A673 (cell line): ENCODE results near the gene APOO. TPM values are rescaled to one million over a fixed set of nuclear protein-coding genes. Genes with fewer than 3 reads are reported as not detected.
"Not testable (repeated sequence)": the region's sequence is repeated elsewhere in the genome, so short reads cannot be mapped to it uniquely, and the experiment has no call there.

Source experiments
- BruUV-seq: library from RNA; stranded (reverse); fragments of 400-500 nt; replicated peaks from 2 replicates; lab custom pipeline; 2021; lab: Mats Ljungman, UMichigan
- CTCF ChIA-PET: fragments of 300-600 bp; sonication (Branson Sonifier 250); formaldehyde crosslinking; loops from one replicate; lab custom pipeline; 2022; ENCODE audit warnings: antibody characterized with exemption; lab: Charles Lee
- POLR2A ChIA-PET: fragments of 300-600 bp; sonication (Branson Sonifier 250); formaldehyde crosslinking; loops from one replicate; lab custom pipeline; 2022; ENCODE audit warnings: antibody characterized with exemption; ENCODE audit not compliant: low non-redundant PET; lab: Charles Lee
- DNase-seq: peaks from one replicate; pipeline ENCODE4 v3.0.0-alpha.2; 2015; ENCODE audit warnings: low spot score
- H3K27ac ChIP-seq: fragments of 200-600 bp; sonication (generic); 2 replicates; pipeline ENCODE4 v1.5.1; 2016; ENCODE audit warnings: mixed run types, low read depth, mild to moderate bottlenecking, mixed read lengths, antibody characterized with exemption, low read length; ENCODE audit not compliant: poor library complexity, severe bottlenecking
- H3K27me3 ChIP-seq: fragments of 200-600 bp; sonication (generic); replicated peaks from 2 replicates; pipeline ENCODE4 v1.6.1; 2017; ENCODE audit warnings: mixed run types, low read depth, mild to moderate bottlenecking, mixed read lengths, antibody characterized with exemption, low read length; ENCODE audit not compliant: insufficient read depth, poor library complexity
- H3K36me3 ChIP-seq: fragments of 200-600 bp; sonication (generic); 2 replicates; pipeline ENCODE4 v1.6.1; 2016; ENCODE audit warnings: mixed run types, mild to moderate bottlenecking, mixed read lengths, antibody characterized with exemption, low read length; ENCODE audit not compliant: insufficient read depth, poor library complexity, severe bottlenecking
- H3K4me1 ChIP-seq: fragments of 200-600 bp; sonication (generic); 2 replicates; pipeline ENCODE4 v1.6.1; 2017; ENCODE audit warnings: mixed run types, mild to moderate bottlenecking, mixed read lengths, antibody characterized with exemption, low read length; ENCODE audit not compliant: insufficient read depth, poor library complexity, severe bottlenecking
- H3K4me3 ChIP-seq: fragments of 200-600 bp; sonication (generic); 2 replicates; pipeline ENCODE4 v1.5.1; 2016; ENCODE audit warnings: low read depth, mixed run types, mild to moderate bottlenecking, mixed read lengths, low read length; ENCODE audit not compliant: poor library complexity, severe bottlenecking
- H3K9me3 ChIP-seq: fragments of 200-600 bp; sonication (generic); 2 replicates; pipeline ENCODE4 v1.6.1; 2016; ENCODE audit warnings: mixed run types, low read depth, mild to moderate bottlenecking, mixed read lengths, antibody characterized with exemption, low read length; ENCODE audit not compliant: poor library complexity, severe bottlenecking
- EZH2 ChIP-seq: fragments of 200-600 bp; sonication (generic); IDR thresholded peaks from 2 replicates; pipeline ENCODE4 v1.6.1; 2017; ENCODE audit warnings: borderline replicate concordance, low read depth, mild to moderate bottlenecking, mixed read lengths, antibody characterized with exemption, low read length; ENCODE audit not compliant: poor library complexity, severe bottlenecking
- intact Hi-C: fragments of 100-400 bp; cut with micrococcal nuclease; formaldehyde crosslinking; loops from one replicate; pipeline ENCODE4 v1.10.0; 2022; ENCODE audit not compliant: unreplicated experiment
- total RNA-seq: library from RNA; stranded (reverse); gene quantifications from 2 replicates; pipeline ENCODE4 v1.2.3, GENCODE V29; 2021
- TF ChIP-seq, protein P1 (sequence below): fragments of 300-800, 200-600 bp; sonication (generic); conservative IDR thresholded peaks from 2 replicates; pipeline ENCODE4 v1.5.1; 2017; ENCODE audit warnings: low read depth, mild to moderate bottlenecking, antibody characterized with exemption, low read length, moderate library complexity, mixed read lengths

APOO gene
- total RNA-seq, 1 experiment from 2014 or later = 79.0 TPM

DNA sequence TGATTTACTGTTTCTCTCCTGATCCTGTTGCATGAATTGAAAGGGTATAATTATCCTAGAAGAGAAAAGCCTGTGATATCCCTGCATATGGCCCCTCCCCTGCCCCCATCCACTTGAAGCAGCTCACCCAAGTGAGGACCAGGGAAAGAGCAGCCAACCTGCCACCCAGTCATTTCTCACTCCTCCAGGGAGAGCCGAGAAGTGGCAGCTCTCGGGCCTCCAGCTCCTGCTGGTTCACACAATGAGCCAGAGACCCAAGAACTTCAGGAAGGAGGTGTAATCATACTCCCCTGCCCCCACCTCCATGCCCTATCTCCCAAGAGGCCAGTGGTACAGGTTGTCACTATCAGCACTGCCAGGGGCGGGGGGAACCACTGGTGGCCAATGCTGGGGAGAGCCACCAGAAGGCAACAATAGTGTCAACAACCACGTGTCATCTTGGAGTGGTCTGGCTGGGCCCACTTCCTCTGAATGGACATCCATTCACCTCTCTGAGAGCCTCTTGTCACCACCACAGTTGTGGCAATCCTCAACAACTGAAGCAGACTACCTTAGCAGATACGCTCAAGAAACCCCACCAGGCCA is 42.9 kb downstream of the APOO start:
- BruUV-seq = no TSS peak
- POLR2A ChIA-PET = no interaction called here
- no peaks in the 10 kb centered on the region for H3K4me1 ChIP-seq
- TF ChIP-seq, protein P1, sequence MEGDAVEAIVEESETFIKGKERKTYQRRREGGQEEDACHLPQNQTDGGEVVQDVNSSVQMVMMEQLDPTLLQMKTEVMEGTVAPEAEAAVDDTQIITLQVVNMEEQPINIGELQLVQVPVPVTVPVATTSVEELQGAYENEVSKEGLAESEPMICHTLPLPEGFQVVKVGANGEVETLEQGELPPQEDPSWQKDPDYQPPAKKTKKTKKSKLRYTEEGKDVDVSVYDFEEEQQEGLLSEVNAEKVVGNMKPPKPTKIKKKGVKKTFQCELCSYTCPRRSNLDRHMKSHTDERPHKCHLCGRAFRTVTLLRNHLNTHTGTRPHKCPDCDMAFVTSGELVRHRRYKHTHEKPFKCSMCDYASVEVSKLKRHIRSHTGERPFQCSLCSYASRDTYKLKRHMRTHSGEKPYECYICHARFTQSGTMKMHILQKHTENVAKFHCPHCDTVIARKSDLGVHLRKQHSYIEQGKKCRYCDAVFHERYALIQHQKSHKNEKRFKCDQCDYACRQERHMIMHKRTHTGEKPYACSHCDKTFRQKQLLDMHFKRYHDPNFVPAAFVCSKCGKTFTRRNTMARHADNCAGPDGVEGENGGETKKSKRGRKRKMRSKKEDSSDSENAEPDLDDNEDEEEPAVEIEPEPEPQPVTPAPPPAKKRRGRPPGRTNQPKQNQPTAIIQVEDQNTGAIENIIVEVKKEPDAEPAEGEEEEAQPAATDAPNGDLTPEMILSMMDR = no peak
- TF ChIP-seq EZH2 = no peak
- H3K27me3 ChIP-seq = no peaks in the 10 kb centered on the region
- DNase-seq = no peak
- CTCF ChIA-PET = no interaction called here
- H3K9me3 ChIP-seq = no peaks in the 10 kb centered on the region
- H3K27ac ChIP-seq = no peak overlapping the region
- H3K4me3 ChIP-seq = no peak overlapping the region
- intact Hi-C loops = no loop called here
- no peaks in the 10 kb centered on the region for H3K36me3 ChIP-seq

- H3K4me1 ChIP-seq, POLR2A ChIA-PET, H3K36me3 ChIP-seq, H3K4me3 ChIP-seq, H3K9me3 ChIP-seq, BruUV-seq, H3K27ac ChIP-seq, H3K27me3 ChIP-seq, intact Hi-C loops, DNase-seq: not testable (repeated sequence)
- CTCF ChIA-PET = interaction anchor here (0.7 kb wide), 1 partner anchor 16 kb away, joined by 5 read pairs; no protein-coding TSS in a partner anchor
Observed at GRCh38 chrX:23861952-23862351, 45.8 kb downstream of the APOO start.

- TF ChIP-seq EZH2 = no peak
- TF ChIP-seq, protein P1 = no peak
- Histone ChIP-seq H3K4me3 (no peak overlapping the region), H3K4me1 (no peaks in the 10 kb centered on the region), H3K27ac (no peak overlapping the region), H3K9me3 (no peaks in the 10 kb centered on the region), H3K36me3 (no peaks in the 10 kb centered on the region), H3K27me3 (no peaks in the 10 kb centered on the region)
- POLR2A ChIA-PET = no interaction called here
- no TSS peak for BruUV-seq
- intact Hi-C loops = no loop called here
- no peak for DNase-seq
- CTCF ChIA-PET = interaction anchor here (0.7 kb wide), 1 partner anchor 16 kb away, joined by 5 read pairs; no protein-coding TSS in a partner anchor
Observed at GRCh38 chrX:23861215-23861896, 46.4 kb downstream of the APOO start.

DNA sequence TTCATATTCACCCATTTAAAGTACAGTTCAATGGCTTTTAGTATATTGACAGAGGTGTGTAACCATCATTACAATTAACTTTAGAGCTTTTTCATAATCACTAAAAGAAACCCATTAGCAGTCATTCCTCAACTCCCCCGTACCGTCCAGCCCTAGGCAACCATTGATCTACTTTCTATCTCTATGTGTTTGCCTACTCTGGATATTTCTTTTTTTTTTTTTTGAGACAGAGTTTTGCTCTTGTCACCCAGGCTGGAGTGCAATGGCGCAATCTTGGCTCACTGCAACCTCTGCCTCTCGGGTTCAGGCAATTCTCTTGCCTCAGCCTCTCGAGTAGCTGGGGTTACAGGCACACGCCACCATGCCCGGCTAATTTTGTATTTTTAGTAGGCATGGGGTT is 48.5 kb downstream of the APOO start:
- H3K27ac ChIP-seq, H3K4me1 ChIP-seq, POLR2A ChIA-PET, H3K27me3 ChIP-seq, H3K36me3 ChIP-seq, BruUV-seq, H3K4me3 ChIP-seq, CTCF ChIA-PET, intact Hi-C loops, H3K9me3 ChIP-seq, DNase-seq: not testable (repeated sequence)
